Stimulated activated CD8-positive, alpha-beta memory T cell treated with anti-CD3 and anti-CD28 coated beads, Interleukin-7, amount 100 ng/mL, for 1 hour (primary cell): ENCODE results near the gene ADAMTSL4.
A peak's percentile ranks its signal among the peaks of the same experiment; 100 is the strongest.
"Not testable (repeated sequence)": the region's sequence is repeated elsewhere in the genome, so short reads cannot be mapped to it uniquely, and the experiment has no call there.

Source experiments
- DNase-seq, 2 donors: peaks; one replicate each; pipeline ENCODE4 v3.0.0-alpha.2; 2020; ENCODE audit warnings: low read depth in 2 of 2

The ADAMTSL4 gene

GRCh38 chr1:150567341-150567716 is 18.1 kb downstream of the ADAMTSL4 start:
- no peak for DNase-seq

- no peak for DNase-seq
Observed at GRCh38 chr1:150567717-150568593, 18.7 kb downstream of the ADAMTSL4 start.

- no peak for DNase-seq
Observed at GRCh38 chr1:150568594-150568966, 19.4 kb downstream of the ADAMTSL4 start.

GRCh38 chr1:150572918-150573647 is 23.9 kb downstream of the ADAMTSL4 start:
- DNase-seq, result no peak

GRCh38 chr1:150573648-150574071 is 24.5 kb downstream of the ADAMTSL4 start:
- DNase-seq, result not testable (repeated sequence)

- DNase-seq, result no peak
Observed at GRCh38 chr1:150574260-150575071, 25.3 kb downstream of the ADAMTSL4 start.

- no peak for DNase-seq
Observed at GRCh38 chr1:150575072-150575489, 25.9 kb downstream of the ADAMTSL4 start.

GRCh38 chr1:150575518-150576366 is 26.5 kb downstream of the ADAMTSL4 start:
- no peak for DNase-seq

- no peak for DNase-seq
Observed at GRCh38 chr1:150576367-150576711, 27.1 kb downstream of the ADAMTSL4 start.

- DNase-seq, result no peak
Observed at GRCh38 chr1:150576794-150577556, 27.8 kb downstream of the ADAMTSL4 start.

GRCh38 chr1:150577557-150578271 is 28.5 kb downstream of the ADAMTSL4 start:
- DNase-seq, result no peak

- DNase-seq, result no peak
Observed at GRCh38 chr1:150578272-150579109, 29.3 kb downstream of the ADAMTSL4 start.

- peak; percentile 75 to 78 for DNase-seq
Observed at GRCh38 chr1:150579110-150579944, 30.1 kb downstream of the ADAMTSL4 start, which contains the start of gene MCL1. Gene MCL1, minus strand, starts transcription at chr1:150579610. Its CDS starts 80 bp downstream, at chr1:150579530.

GRCh38 chr1:150579945-150580642 is 30.9 kb downstream of the ADAMTSL4 start:
- no peak for DNase-seq

GRCh38 chr1:150580966-150581365 is 31.8 kb downstream of the ADAMTSL4 start:
- not testable (repeated sequence) for DNase-seq

GRCh38 chr1:150581437-150581836 is 32.2 kb downstream of the ADAMTSL4 start:
- DNase-seq, result not testable (repeated sequence)

- DNase-seq, result not testable (repeated sequence)
Observed at GRCh38 chr1:150581962-150582361, 32.8 kb downstream of the ADAMTSL4 start.
